Heart left ventricle (tissue), 13 donors: ENCODE results near the gene BIRC7.

Experiments used
- POLR2A ChIP-seq, 2 donors: fragments of 450-650 bp; IDR thresholded peaks; one replicate each; pipeline ENCODE4 v1.6.1; 2017; ENCODE audit warnings: antibody characterized with exemption in 2 of 2, mild to moderate bottlenecking in 2 of 2, moderate library complexity in 2 of 2
- TF ChIP-seq, protein P1 (sequence below), 12 donors: fragments of 200-600 bp; sonication (generic) in 4 of 12; IDR thresholded peaks; one replicate each; pipeline versions ENCODE4 v1.5.0 to v1.8.0; 2018 to 2022; ENCODE audit warnings: antibody characterized with exemption in 12 of 12, mild to moderate bottlenecking in 5 of 12
- donor health status: ischemic (EF 13 %, LVEDD 7.1; RV severe dilation, severe dysfunction).
- donor health status: DM: no; HTN: yes; CAD: no.
- donor health status: DM: no; HTN: no; CAD: no.
- donor health status: ischemic (EF 25% LVEDD 6.9; RV normal size, moderate dysfunction).
- donor health status: ischemic (EF 25% LVEDD 5.7; RV mildly dilated, moderate dysfunction).
- donor health status: ischemic (EF 35%, LVEDD 5.7; RV mildly dilated, moderate dysfunction).
- donor health status: nonischemic (EF 11% LVEDD 7.7; RV severe dilation, severe dysfunction).
- donor health status: DM: yes; HTN: yes; CAD: no.
- donor health status: PGD.
- donor health status: ischemic (EF 29% LVEDD 5.4; RV normal size, mild dysfunction).
- donor health status: nonischemic (EF 23%, LVEDD 6.1; RV moderate dilation, normal function).

GRCh38 chr20:63260521-63260920 lies 24.8 kb downstream of the BIRC7 start:
- TF ChIP-seq, protein P1, sequence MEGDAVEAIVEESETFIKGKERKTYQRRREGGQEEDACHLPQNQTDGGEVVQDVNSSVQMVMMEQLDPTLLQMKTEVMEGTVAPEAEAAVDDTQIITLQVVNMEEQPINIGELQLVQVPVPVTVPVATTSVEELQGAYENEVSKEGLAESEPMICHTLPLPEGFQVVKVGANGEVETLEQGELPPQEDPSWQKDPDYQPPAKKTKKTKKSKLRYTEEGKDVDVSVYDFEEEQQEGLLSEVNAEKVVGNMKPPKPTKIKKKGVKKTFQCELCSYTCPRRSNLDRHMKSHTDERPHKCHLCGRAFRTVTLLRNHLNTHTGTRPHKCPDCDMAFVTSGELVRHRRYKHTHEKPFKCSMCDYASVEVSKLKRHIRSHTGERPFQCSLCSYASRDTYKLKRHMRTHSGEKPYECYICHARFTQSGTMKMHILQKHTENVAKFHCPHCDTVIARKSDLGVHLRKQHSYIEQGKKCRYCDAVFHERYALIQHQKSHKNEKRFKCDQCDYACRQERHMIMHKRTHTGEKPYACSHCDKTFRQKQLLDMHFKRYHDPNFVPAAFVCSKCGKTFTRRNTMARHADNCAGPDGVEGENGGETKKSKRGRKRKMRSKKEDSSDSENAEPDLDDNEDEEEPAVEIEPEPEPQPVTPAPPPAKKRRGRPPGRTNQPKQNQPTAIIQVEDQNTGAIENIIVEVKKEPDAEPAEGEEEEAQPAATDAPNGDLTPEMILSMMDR (IDR thresholded peaks at IDR 0.05), result no peak
- no peak for TF ChIP-seq POLR2A (IDR thresholded peaks at IDR 0.05)
